ENCODE data around the gene ZNF540. TPM values are rescaled to one million over a fixed set of nuclear protein-coding genes. Genes with fewer than 3 reads are reported as not detected.
"Not testable (repeated sequence)": the region's sequence is repeated elsewhere in the genome, so short reads cannot be mapped to it uniquely, and the experiment has no call there.

Gene ZNF540
- 7.9 TPM for total RNA-seq
- long read RNA-seq, transcript ZNF540-201 (5 exons, 3,099 nt), result major isoform, 10 of 12 reads
- long read RNA-seq, partial matches to known transcripts, result 0 of 12 reads
- long read RNA-seq, other reads (novel, unspliced or antisense), result 2 of 12 reads

DNA sequence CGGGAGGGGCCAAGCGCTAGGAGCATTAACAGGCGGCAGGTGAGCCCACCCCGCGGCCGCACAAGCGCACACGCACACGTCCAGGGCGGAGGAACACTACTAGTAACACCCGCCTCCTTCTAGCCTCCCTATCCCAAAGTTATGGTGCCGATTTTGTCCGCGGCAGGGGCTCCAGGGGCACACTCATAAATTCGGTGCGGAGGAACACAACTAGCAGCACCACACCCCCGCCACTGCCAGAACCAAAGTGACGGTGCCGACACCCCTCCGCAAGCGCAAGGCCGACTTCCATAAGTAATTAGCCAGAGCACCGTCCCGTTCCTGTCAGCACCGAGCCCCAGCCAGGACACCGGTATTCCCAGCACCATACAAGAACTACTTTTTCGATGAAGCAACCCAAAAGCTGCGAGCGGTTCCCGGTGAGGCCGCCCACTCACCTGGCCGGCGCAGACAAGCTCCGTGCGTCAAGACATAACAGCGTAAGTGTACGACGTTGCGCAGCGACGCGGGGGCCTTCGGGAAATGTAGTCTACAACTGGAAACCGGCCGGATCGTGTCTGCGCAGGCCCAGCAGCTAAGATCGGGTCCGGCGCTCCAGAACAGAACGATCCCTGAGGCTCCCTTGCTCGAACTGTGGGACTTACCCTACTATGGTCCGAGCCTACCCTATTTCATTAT lies at the start of gene ZNF540, which contains the start of gene ZNF571:
TSS of gene ZNF540 (plus strand) at position 573 of the 678 bp plus-strand sequence. CDS start 3,572 bp downstream, outside the sequence.
TSS of gene ZNF571 (minus strand) at position 489 of the 678 bp plus-strand sequence. CDS start 8,116 bp downstream, outside the sequence.
- peak; percentile 100 for ATAC-seq (ENCODE audit: poor library complexity)
- DNase-seq, result peak; percentile 97
- intact Hi-C loops (cut with DNase I), result no loop called here

GRCh38 chr19:37551129-37551993 lies 43.3 kb upstream of the ZNF540 start:
- intact Hi-C loops (cut with DNase I), result no loop called here
- ATAC-seq (ENCODE audit: poor library complexity), result peak; percentile 80
- DNase-seq, result peak; percentile 59

DNA sequence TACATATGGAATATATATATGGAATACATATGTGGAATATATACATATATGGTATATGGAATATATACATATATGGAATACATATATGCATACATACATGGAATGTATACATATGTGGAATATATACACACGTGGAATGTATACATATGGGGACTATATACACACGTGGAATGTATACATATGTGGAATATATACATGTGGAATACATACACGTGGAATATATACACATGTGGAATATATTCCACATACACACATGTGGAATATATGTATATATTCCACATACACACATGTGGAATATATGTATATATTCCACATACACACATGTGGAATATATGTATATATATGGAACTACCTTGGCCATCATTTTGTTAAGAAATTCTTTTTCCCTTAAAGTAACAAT lies 31.2 kb upstream of the ZNF540 start:
- intact Hi-C loops (cut with DNase I), result no loop called here
- DNase-seq, result no peak
- no peak for ATAC-seq (ENCODE audit: poor library complexity)

DNA sequence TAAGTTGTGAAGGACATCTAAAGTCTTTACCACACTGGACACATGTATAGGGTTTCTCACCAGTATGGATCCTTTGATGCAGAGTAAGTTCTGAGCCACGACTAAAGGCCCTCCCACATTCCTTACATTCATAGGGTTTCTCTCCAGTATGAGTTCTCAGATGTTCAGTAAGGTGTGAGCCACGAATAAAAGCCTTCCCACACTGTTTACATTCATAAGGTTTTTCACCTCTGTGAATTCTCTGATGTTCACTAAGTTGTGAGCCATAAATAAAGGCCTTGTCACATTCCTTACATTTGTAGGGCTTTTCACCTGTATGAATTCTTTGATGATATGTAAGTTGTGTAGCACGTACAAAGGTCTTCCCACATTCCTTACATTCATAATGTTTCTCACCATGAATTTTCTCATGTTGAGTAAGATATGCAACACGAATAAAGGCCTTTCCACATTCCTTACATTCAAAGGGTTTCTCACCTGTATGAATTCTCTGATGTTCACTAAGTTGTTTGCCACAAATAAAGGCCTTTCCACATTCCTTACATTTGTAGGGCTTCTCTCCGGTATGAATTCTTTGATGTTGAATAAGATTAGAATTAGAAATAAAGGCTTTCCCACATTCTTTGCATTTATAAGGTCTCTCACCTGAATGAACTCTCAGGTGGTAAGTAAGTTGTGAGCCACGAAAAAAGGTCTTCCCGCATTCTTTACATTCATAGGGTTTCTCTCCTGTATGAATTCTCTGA lies 29.9 kb upstream of the ZNF540 start:
- ATAC-seq (ENCODE audit: poor library complexity) (no peak), DNase-seq (no peak)
- intact Hi-C loops (cut with DNase I), result no loop called here

GRCh38 chr19:37565370-37565669 lies 29.4 kb upstream of the ZNF540 start:
- no peak for DNase-seq
- intact Hi-C loops (cut with DNase I), result no loop called here
- no peak for ATAC-seq (ENCODE audit: poor library complexity)

DNA sequence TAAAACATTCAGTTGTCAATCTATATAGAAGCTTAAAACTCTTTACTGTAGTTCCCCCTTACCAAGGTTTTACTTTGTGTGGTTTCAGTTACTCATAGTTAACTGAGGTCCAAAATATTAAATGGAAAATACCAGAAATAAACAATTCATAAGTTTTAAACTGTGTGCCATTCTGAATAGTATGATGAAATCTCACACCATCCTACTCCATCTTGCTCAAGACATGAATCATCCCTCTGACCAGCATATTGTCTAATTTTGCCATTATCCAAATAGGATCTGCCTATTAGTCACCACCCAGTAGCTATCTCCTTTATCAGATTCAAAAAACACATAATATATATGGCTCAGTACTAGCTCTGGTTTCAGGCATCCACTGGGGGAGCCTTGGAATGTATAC lies 22.5 kb upstream of the ZNF540 start:
- intact Hi-C loops (cut with DNase I), result no loop called here
- DNase-seq (no peak), ATAC-seq (ENCODE audit: poor library complexity) (no peak)

DNA sequence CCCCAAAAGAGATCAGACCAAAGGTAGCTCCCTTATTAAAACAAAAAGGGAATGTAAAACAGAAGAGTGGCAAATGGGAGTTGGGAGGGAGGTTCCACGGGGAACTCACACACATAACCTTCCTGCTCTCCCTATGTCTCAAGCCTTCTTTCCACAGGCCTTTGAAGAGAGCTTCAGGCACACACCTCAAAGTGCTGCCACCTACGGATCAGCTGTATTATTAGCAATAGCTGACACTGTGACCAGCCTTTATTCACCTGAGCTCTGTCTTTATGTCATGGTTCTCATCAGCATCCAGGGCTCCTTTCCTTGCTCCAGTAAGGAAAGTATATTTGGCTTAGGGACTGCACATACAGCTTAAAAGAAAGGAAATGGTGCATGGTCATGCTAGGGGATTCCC lies 11.3 kb upstream of the ZNF540 start:
- intact Hi-C loops (cut with DNase I), result no loop called here
- ATAC-seq (ENCODE audit: poor library complexity) (no peak), DNase-seq (no peak)

DNA sequence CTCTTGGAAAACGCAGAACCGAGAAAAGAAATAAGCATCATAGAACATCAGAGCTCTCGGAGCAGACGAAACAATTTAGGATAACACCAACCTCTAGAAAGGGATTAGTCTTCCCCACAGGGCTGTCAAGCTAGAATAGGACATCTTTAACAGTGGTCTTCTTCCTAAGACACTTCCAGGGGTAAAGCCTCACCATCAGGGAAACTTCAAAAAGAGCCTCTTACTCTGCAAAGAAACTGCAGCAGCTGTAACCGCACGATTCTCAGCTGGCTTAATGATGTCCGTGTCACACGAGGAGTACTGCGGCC lies 726 bp upstream of the ZNF540 start:
- intact Hi-C loops (cut with DNase I), result no loop called here
- DNase-seq, result no peak

DNA sequence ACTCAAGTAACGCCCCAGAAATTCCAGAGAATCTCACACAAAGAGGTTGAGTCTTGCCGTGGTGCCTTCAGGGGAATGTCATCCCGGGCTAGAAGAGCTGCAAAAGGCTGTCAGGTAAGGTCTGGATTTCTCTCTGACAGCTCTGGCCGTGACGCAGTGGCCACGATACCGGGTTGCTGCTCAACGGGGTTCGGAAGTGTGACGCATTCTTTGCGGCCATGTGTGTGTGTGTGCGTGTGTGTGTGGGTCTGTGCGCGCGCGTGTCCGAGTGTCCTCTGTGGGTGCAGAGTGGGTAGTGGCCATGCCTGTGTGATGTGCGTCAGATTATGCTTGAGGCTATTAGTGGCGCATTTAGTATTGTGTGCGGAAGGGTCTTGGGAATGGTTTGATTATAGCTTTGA lies 306 bp downstream of the ZNF540 start:
- peak; percentile 77 for DNase-seq
- intact Hi-C loops (cut with DNase I), result no loop called here
- ATAC-seq (ENCODE audit: poor library complexity), result peak; percentile 75

More for the DNA sequence above, 726 bp upstream of the ZNF540 start:
- no peak for ATAC-seq (ENCODE audit: poor library complexity)

- DNase-seq, result no peak
- intact Hi-C loops (cut with DNase I), result no loop called here
- ATAC-seq (ENCODE audit: poor library complexity), result no peak
Observed at GRCh38 chr19:37635076-37636056, 40.7 kb downstream of the ZNF540 start.

DNA sequence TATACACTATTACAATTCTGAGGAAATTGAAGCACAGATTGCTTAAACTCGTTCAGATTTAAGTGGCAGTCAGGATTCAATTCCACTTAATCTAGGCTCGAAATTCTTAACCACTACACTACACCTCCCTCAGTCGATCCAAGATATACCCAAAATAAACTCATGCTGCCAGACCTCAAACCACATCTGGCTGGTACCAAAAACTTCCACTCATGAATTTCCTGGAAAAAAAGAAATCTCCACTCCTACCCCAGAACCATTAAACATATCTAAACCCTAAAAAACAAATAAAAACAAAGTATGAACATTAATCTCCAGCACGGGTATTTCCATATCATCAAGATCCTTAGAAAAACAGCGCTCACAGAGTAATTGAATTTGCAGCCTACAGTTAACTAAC lies 59.4 kb downstream of the ZNF540 start:
- intact Hi-C loops (cut with DNase I), result no loop called here
- ATAC-seq (ENCODE audit: poor library complexity) (no peak), DNase-seq (no peak)

- intact Hi-C loops (cut with DNase I), result no loop called here
- ATAC-seq (ENCODE audit: poor library complexity) (peak; percentile 66), DNase-seq (no peak)
Observed at GRCh38 chr19:37654629-37655300, 60.1 kb downstream of the ZNF540 start.

GRCh38 chr19:37655301-37655688 lies 60.6 kb downstream of the ZNF540 start, which contains the start of gene ZFP30:
Gene ZFP30, minus strand, starts transcription at chr19:37655465. Its CDS starts 7,643 bp downstream, at chr19:37647822.
- intact Hi-C loops (cut with DNase I), result no loop called here
- DNase-seq (peak; percentile 95), ATAC-seq (ENCODE audit: poor library complexity) (peak; percentile 99)

DNA sequence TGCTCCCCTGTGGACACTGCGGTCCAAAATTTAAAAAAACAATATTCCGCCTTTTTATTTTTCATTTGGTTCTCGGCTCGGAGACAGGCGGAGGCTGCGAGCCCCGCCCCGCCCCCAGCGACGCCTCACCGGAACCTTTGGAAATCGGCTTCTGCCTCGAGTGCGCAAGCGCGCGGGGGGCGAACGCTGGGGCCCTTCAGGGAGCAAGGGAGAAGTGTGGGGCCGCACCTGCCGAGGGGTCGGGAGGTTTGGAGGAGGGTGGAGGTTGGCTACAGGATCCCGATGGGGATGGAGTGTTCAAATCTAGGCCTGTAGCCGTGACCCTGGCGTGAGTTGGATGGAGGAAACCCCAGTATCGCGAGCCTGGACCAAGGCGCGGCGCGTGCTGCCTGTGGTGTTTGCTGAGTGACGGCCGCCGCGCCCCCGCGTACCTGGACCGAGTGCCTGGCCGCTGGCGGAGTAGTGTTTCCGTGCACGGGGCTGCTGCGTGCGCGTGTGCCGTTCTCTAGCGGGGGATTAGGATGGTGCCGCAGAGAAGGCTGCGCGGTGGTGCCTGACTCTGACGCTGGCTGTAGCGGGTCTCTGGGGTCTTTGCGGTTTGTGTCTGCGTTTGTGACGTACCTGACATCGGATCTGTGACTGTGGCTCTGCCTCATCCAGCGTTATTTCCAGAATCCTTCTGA lies 61.2 kb downstream of the ZNF540 start:
- ATAC-seq (ENCODE audit: poor library complexity), result peak; percentile 91
- intact Hi-C loops (cut with DNase I), result no loop called here
- peak; percentile 92 for DNase-seq

DNA sequence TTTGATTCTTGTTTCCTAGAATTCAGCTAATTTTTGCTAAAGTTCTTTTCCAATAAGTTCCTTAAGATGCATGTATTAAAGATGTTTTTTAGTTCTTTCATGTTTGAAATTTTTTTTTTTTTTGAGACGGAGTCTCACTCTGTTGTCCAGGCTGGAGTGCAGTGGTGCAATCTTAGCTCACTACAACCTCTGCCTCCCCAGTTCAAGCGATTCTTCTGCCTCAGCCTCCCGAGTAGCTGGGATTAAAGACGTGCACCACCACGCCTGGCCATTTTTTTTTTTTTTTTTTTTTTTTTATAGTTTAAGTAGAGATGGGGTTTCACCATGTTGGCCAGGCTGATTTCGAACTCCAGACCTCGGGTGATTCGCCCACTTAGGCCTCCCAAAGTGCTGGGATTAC lies 62.5 kb downstream of the ZNF540 start:
- ATAC-seq (ENCODE audit: poor library complexity); DNase-seq; intact Hi-C loops (cut with DNase I): not testable (repeated sequence)
